Right atrium auricular region (tissue), 2 donors: ENCODE measurements around the gene FAM53B. TPM values are rescaled to one million over a fixed set of nuclear protein-coding genes. Genes with fewer than 3 reads are reported as not detected.
A peak's percentile ranks its signal among the peaks of the same experiment; 100 is the strongest.

ENCODE experiments used
- DNase-seq: peaks from one replicate; pipeline ENCODE4 v3.0.0-alpha.2; 2019; ENCODE audit warnings: low spot score
- H3K27ac ChIP-seq, 2 donors: fragments of 200-600 bp; sonication (generic); 1 replicate in 1 of 2; 2 replicates in 1 of 2; pipeline ENCODE4 v1.5.1; 2016 to 2019
- H3K27me3 ChIP-seq, 2 donors: fragments of 200-600 bp; sonication (generic); one replicate each; pipeline versions ENCODE4 v1.5.1 to v1.6.0; 2017 to 2019
- H3K36me3 ChIP-seq: fragments of 200-600 bp; sonication (generic); one replicate; pipeline ENCODE4 v1.5.1; 2016
- H3K4me1 ChIP-seq, 2 donors: fragments of 200-600 bp; sonication (generic); one replicate each; pipeline versions ENCODE4 v1.5.1 to v1.6.0; 2017 to 2019
- H3K4me3 ChIP-seq, 2 donors: fragments of 200-600 bp; sonication (generic); 1 replicate in 1 of 2; 2 replicates in 1 of 2; pipeline ENCODE4 v1.5.1; 2017 to 2019; ENCODE audit warnings: mild to moderate bottlenecking in 1 of 2, moderate library complexity in 1 of 2
- H3K9me3 ChIP-seq, 2 donors: fragments of 200-600 bp; sonication (generic); one replicate each; pipeline ENCODE4 v1.5.1; 2019
- total RNA-seq, 2 donors: library from RNA; depleted of rRNA; stranded (reverse); fragments of >200 nt; gene quantifications; one replicate each; pipeline ENCODE4 v1.1.0, GENCODE V29; 2016
- TF ChIP-seq, protein P1 (sequence below), 2 donors: fragments of 200-600 bp; sonication (generic); IDR thresholded peaks; one replicate each; pipeline ENCODE4 v1.5.1; 2019; ENCODE audit warnings: antibody characterized with exemption in 2 of 2

Gene FAM53B
- total RNA-seq, 2 donors from 2014 or later = 30.3 to 31.1 TPM

- Histone ChIP-seq H3K4me3 (no peak overlapping the region), H3K36me3 (no peaks in the 10 kb centered on the region), H3K27ac (peak overlapping the region; percentile 21 to 76), H3K4me1 (peaks cover 0 to 81% of the 10 kb centered on the region in 2 donors), H3K27me3 (no peaks in the 10 kb centered on the region), H3K9me3 (no peaks in the 10 kb centered on the region)
- no peak for DNase-seq
- TF ChIP-seq, protein P1, sequence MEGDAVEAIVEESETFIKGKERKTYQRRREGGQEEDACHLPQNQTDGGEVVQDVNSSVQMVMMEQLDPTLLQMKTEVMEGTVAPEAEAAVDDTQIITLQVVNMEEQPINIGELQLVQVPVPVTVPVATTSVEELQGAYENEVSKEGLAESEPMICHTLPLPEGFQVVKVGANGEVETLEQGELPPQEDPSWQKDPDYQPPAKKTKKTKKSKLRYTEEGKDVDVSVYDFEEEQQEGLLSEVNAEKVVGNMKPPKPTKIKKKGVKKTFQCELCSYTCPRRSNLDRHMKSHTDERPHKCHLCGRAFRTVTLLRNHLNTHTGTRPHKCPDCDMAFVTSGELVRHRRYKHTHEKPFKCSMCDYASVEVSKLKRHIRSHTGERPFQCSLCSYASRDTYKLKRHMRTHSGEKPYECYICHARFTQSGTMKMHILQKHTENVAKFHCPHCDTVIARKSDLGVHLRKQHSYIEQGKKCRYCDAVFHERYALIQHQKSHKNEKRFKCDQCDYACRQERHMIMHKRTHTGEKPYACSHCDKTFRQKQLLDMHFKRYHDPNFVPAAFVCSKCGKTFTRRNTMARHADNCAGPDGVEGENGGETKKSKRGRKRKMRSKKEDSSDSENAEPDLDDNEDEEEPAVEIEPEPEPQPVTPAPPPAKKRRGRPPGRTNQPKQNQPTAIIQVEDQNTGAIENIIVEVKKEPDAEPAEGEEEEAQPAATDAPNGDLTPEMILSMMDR (IDR thresholded peaks at IDR 0.05) = no peak
Observed at GRCh38 chr10:124629842-124630241, 114.3 kb downstream of the FAM53B start.

- H3K4me3 ChIP-seq = no peak overlapping the region
- H3K36me3 ChIP-seq = no peaks in the 10 kb centered on the region
- peaks cover 0 to 85% of the 10 kb centered on the region in 2 donors for H3K4me1 ChIP-seq
- H3K27me3 ChIP-seq = no peaks in the 10 kb centered on the region
- H3K9me3 ChIP-seq = no peaks in the 10 kb centered on the region
- peak overlapping the region; percentile 21 to 76 for H3K27ac ChIP-seq
- DNase-seq = no peak
- TF ChIP-seq, protein P1 (IDR thresholded peaks at IDR 0.05) = no peak
Observed at GRCh38 chr10:124629415-124629814, 114.8 kb downstream of the FAM53B start.

- Histone ChIP-seq H3K27me3 (no peaks in the 10 kb centered on the region), H3K4me1 (peaks cover 0 to 93% of the 10 kb centered on the region in 2 donors), H3K27ac (peak overlapping the region; percentile 21 to 76), H3K9me3 (no peaks in the 10 kb centered on the region), H3K36me3 (no peaks in the 10 kb centered on the region), H3K4me3 (no peak overlapping the region)
- no peak for DNase-seq
- TF ChIP-seq, protein P1 (IDR thresholded peaks at IDR 0.05) = no peak
Observed at GRCh38 chr10:124628676-124629021, 115.5 kb downstream of the FAM53B start.

- Histone ChIP-seq H3K9me3 (no peaks in the 10 kb centered on the region), H3K27me3 (no peaks in the 10 kb centered on the region), H3K4me1 (peaks cover 0 to 99% of the 10 kb centered on the region in 2 donors), H3K4me3 (no peak overlapping the region), H3K36me3 (no peaks in the 10 kb centered on the region), H3K27ac (peak overlapping the region; percentile 21 to 76)
- DNase-seq = peak; percentile 67
- TF ChIP-seq, protein P1 (IDR thresholded peaks at IDR 0.05) = no peak
Observed at GRCh38 chr10:124627866-124628675, 116.1 kb downstream of the FAM53B start.

- Histone ChIP-seq H3K27me3 (no peaks in the 10 kb centered on the region), H3K9me3 (no peaks in the 10 kb centered on the region), H3K36me3 (no peaks in the 10 kb centered on the region), H3K4me1 (peaks cover 0 to 96% of the 10 kb centered on the region in 2 donors), H3K4me3 (no peak overlapping the region), H3K27ac (peak overlapping the region; percentile 48 to 63)
- no peak for DNase-seq
- TF ChIP-seq, protein P1 (IDR thresholded peaks at IDR 0.05) = no peak
Observed at GRCh38 chr10:124626759-124627380, 117.3 kb downstream of the FAM53B start.
